HepG2 (cell line): ENCODE data around the gene MYH7B.

Experiments used
- CBX5 ChIP-seq: sonication (generic); formaldehyde crosslinking; IDR thresholded peaks from 2 replicates; pipeline ENCODE4 v1.4.0; 2020; ENCODE audit warnings: missing genetic modification reagents, borderline replicate concordance
- HNRNPUL1 ChIP-seq: fragments of 200-400 bp; formaldehyde crosslinking; IDR thresholded peaks from 2 replicates; pipeline ENCODE4 v1.6.1; 2017; ENCODE audit warnings: low read depth, mild to moderate bottlenecking, low read length, moderate library complexity
- MTA1 ChIP-seq: sonication (generic); formaldehyde crosslinking; IDR thresholded peaks from 2 replicates; pipeline ENCODE4 v1.4.0; 2020; ENCODE audit warnings: missing genetic modification reagents, mild to moderate bottlenecking, borderline replicate concordance
- POLR2A ChIP-seq, 2 experiments: IDR thresholded peaks; 2 replicates each; pipeline ENCODE4 v1.6.1; 2011; ENCODE audit warnings: low read depth in 2 of 2, low read length in 2 of 2, mild to moderate bottlenecking in 1 of 2, moderate library complexity in 1 of 2; ENCODE audit not compliant: insufficient read depth in 1 of 2
- ZNF337 ChIP-seq: sonication (generic); formaldehyde crosslinking; IDR thresholded peaks from 2 replicates; pipeline ENCODE4 v1.5.1; 2020; ENCODE audit warnings: missing genetic modification reagents, low read depth, mild to moderate bottlenecking, borderline replicate concordance
- ZNF644 ChIP-seq: IDR thresholded peaks from 2 replicates; pipeline ENCODE4 v1.6.1; 2016; ENCODE audit warnings: low read depth

DNA sequence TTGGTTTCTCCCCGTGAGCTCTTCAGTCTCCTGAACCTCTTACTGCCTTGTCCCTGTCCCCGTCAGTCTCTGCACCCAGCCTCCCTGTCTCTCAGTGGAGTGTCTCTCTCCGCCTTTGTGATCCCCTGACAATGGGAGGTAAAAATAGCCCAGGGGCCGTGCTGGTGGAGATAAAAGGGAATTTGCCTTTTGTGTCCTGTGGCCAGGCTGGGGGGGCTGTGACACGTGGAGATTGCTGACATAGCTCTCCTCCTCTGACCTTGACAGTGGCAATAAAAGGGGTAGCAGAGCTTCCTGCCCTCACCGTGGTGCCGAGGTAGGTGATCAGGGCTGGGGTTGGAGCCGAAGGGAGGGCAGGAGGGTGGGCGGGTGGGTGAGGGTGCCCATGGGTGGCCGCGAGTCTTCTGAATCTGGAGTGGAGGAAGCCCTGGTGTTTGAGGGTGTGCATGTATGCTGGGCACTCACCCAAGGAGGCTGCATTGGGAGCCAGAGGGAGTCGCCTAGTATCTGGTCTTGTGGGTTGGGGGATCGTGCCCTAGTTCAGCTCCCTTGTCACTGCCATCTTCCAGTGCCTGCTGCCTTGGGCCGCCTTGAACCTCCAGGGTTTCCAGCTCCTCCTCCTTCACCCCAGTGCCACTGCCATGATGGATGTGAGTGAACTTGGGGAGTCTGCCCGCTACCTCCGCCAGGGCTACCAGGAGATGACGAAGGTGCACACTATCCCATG is 21.9 kb downstream of the MYH7B start:
- TF ChIP-seq POLR2A (IDR thresholded peaks at IDR 0.05; ENCODE audit: insufficient read depth in 1 of 2, low read depth in 2 of 2, low read length in 2 of 2) (no peak), ZNF644 (CRISPR knock-in tag) (no peak), CBX5 (CRISPR knock-in tag) (no peak), MTA1 (CRISPR knock-in tag) (no peak), ZNF337 (CRISPR knock-in tag) (no peak), HNRNPUL1 (no peak)
